Neural cell (in vitro differentiated cells): ENCODE results near the gene EHD4. TPM values are rescaled to one million over a fixed set of nuclear protein-coding genes. Genes with fewer than 3 reads are reported as not detected.

Experiments
- H2AFZ ChIP-seq: fragments of 200-600, 300-800 bp; sonication (generic), shearing (Covaris generic); 2 replicates; pipeline ENCODE4 v1.6.0; 2014; ENCODE audit warnings: low read depth, mild to moderate bottlenecking, antibody characterized with exemption, low read length, moderate library complexity
- H3F3A ChIP-seq: fragments of 200-600 bp; shearing (Covaris generic); 2 replicates; pipeline ENCODE4 v1.6.1; 2016; ENCODE audit warnings: mild to moderate bottlenecking, moderate library complexity, mixed read lengths, antibody characterized with exemption, low read length; ENCODE audit not compliant: insufficient read depth, poor library complexity, severe bottlenecking
- H3K27ac ChIP-seq: fragments of 200-600, 300-800 bp; sonication (generic), shearing (Covaris generic); 2 replicates; pipeline ENCODE4 v1.5.1; 2014; ENCODE audit warnings: mild to moderate bottlenecking, low read length, moderate library complexity
- H3K27me3 ChIP-seq: fragments of 300-800, 200-600 bp; sonication (generic), shearing (Covaris generic); 2 replicates; pipeline ENCODE4 v1.6.0; 2014; ENCODE audit warnings: mild to moderate bottlenecking, low read depth, low read length, moderate library complexity; ENCODE audit not compliant: insufficient read depth
- H3K36me3 ChIP-seq: fragments of 300-800, 200-600 bp; sonication (generic), shearing (Covaris generic); 2 replicates; pipeline ENCODE4 v1.5.1; 2014; ENCODE audit warnings: mild to moderate bottlenecking, antibody characterized with exemption, low read length, moderate library complexity; ENCODE audit not compliant: insufficient read depth
- H3K4me2 ChIP-seq: fragments of 300-800, 200-600 bp; sonication (generic), shearing (Covaris generic); 2 replicates; pipeline ENCODE4 v1.6.0; 2014; ENCODE audit warnings: mild to moderate bottlenecking, low read length
- H3K4me3 ChIP-seq: fragments of 300-800, 200-600 bp; sonication (generic), shearing (Covaris generic); 2 replicates; pipeline ENCODE4 v1.5.1; 2014; ENCODE audit warnings: mild to moderate bottlenecking, low read length, moderate library complexity
- H3K79me2 ChIP-seq: fragments of 200-600 bp; shearing (Covaris generic); replicated peaks from 2 replicates; pipeline ENCODE4 v1.6.0; 2014; ENCODE audit warnings: mild to moderate bottlenecking, low read length, moderate library complexity; ENCODE audit not compliant: insufficient read depth
- H3K9ac ChIP-seq: fragments of 300-800, 200-600 bp; sonication (generic), shearing (Covaris generic); 2 replicates; pipeline ENCODE4 v1.6.1; 2016; ENCODE audit warnings: mild to moderate bottlenecking, low read length, mixed read lengths
- H3K9me2 ChIP-seq: fragments of 200-600 bp; shearing (Covaris generic); 2 replicates; pipeline ENCODE4 v1.6.1; 2016; ENCODE audit warnings: mild to moderate bottlenecking, low read length, mixed read lengths; ENCODE audit not compliant: insufficient read depth
- H3K9me3 ChIP-seq: fragments of 200-600, 300-800 bp; sonication (generic), shearing (Covaris generic); 2 replicates; pipeline ENCODE4 v1.6.1; 2016; ENCODE audit warnings: mild to moderate bottlenecking, mixed run types, low read length, moderate library complexity, mixed read lengths
- H4K20me1 ChIP-seq: fragments of 200-600 bp; shearing (Covaris generic); 2 replicates; pipeline ENCODE4 v1.6.1; 2016; ENCODE audit warnings: mild to moderate bottlenecking, mixed run types; ENCODE audit not compliant: insufficient read depth
- CTCF ChIP-seq: fragments of 450-650 bp; IDR thresholded peaks from 2 replicates; pipeline ENCODE4 v1.5.1; 2014; ENCODE audit warnings: antibody characterized with exemption, mild to moderate bottlenecking, moderate library complexity; ENCODE audit not compliant: poor library complexity, severe bottlenecking
- EP300 ChIP-seq: fragments of 450-650 bp; conservative IDR thresholded peaks from 2 replicates; pipeline ENCODE4 v1.6.1; 2014; ENCODE audit warnings: antibody characterized with exemption, mild to moderate bottlenecking, moderate library complexity; ENCODE audit not compliant: poor library complexity, severe bottlenecking
- EZH2 ChIP-seq: fragments of 200-600, 300-800 bp; shearing (Covaris generic), sonication (generic); IDR thresholded peaks from 2 replicates; pipeline ENCODE4 v1.6.1; 2014; ENCODE audit warnings: antibody characterized with exemption, low read length, borderline replicate concordance, mild to moderate bottlenecking; ENCODE audit not compliant: insufficient read depth, poor library complexity, severe bottlenecking
- MXI1 ChIP-seq: fragments of 450-650 bp; conservative IDR thresholded peaks from 2 replicates; pipeline ENCODE4 v1.6.1; 2014; ENCODE audit warnings: antibody characterized with exemption, mild to moderate bottlenecking; ENCODE audit not compliant: poor library complexity, severe bottlenecking
- POLR2AphosphoS5 ChIP-seq: IDR thresholded peaks from 2 replicates; pipeline ENCODE4 v1.6.1; 2012
- RAD21 ChIP-seq: fragments of 450-650 bp; conservative IDR thresholded peaks from 2 replicates; pipeline ENCODE4 v1.6.1; 2014; ENCODE audit warnings: antibody characterized with exemption, mild to moderate bottlenecking, moderate library complexity
- SMC3 ChIP-seq: fragments of 450-650 bp; conservative IDR thresholded peaks from 2 replicates; pipeline ENCODE4 v1.6.1; 2014; ENCODE audit warnings: antibody characterized with exemption, mild to moderate bottlenecking, moderate library complexity; ENCODE audit not compliant: poor library complexity
- TAF1 ChIP-seq: IDR thresholded peaks from 2 replicates; pipeline ENCODE4 v1.6.1; 2012; ENCODE audit warnings: low read depth
- polyA plus RNA-seq: library from polyadenylated mRNA; depleted of rRNA; stranded (reverse); fragments of >200 nt; gene quantifications from 2 replicates; pipeline ENCODE4 v1.2.3, GENCODE V29; 2014
- TF ChIP-seq, protein P1 (sequence below): IDR thresholded peaks from 2 replicates; pipeline ENCODE4 v1.6.1; 2012; ENCODE audit warnings: borderline replicate concordance

Gene EHD4
- polyA plus RNA-seq, 1 donor from 2014 or later = 0.09 TPM

GRCh38 chr15:41885321-41885720 lies 87.0 kb downstream of the EHD4 start:
- H3K36me3 ChIP-seq = no peaks in the 10 kb centered on the region
- no peak overlapping the region for H3K9ac ChIP-seq
- H3K27me3 ChIP-seq = peaks cover 26% of the 10 kb centered on the region
- H2AFZ ChIP-seq = no peak overlapping the region
- H3F3A ChIP-seq = no peaks in the 10 kb centered on the region
- no peaks in the 10 kb centered on the region for H3K79me2 ChIP-seq
- no peaks in the 10 kb centered on the region for H3K9me3 ChIP-seq
- TF ChIP-seq TAF1 = no peak
- no peak for TF ChIP-seq RAD21
- no peak for TF ChIP-seq MXI1
- no peak for TF ChIP-seq CTCF
- TF ChIP-seq EP300 = no peak
- TF ChIP-seq, protein P1, sequence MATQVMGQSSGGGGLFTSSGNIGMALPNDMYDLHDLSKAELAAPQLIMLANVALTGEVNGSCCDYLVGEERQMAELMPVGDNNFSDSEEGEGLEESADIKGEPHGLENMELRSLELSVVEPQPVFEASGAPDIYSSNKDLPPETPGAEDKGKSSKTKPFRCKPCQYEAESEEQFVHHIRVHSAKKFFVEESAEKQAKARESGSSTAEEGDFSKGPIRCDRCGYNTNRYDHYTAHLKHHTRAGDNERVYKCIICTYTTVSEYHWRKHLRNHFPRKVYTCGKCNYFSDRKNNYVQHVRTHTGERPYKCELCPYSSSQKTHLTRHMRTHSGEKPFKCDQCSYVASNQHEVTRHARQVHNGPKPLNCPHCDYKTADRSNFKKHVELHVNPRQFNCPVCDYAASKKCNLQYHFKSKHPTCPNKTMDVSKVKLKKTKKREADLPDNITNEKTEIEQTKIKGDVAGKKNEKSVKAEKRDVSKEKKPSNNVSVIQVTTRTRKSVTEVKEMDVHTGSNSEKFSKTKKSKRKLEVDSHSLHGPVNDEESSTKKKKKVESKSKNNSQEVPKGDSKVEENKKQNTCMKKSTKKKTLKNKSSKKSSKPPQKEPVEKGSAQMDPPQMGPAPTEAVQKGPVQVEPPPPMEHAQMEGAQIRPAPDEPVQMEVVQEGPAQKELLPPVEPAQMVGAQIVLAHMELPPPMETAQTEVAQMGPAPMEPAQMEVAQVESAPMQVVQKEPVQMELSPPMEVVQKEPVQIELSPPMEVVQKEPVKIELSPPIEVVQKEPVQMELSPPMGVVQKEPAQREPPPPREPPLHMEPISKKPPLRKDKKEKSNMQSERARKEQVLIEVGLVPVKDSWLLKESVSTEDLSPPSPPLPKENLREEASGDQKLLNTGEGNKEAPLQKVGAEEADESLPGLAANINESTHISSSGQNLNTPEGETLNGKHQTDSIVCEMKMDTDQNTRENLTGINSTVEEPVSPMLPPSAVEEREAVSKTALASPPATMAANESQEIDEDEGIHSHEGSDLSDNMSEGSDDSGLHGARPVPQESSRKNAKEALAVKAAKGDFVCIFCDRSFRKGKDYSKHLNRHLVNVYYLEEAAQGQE = no peak
- TF ChIP-seq POLR2AphosphoS5 = no peak
- TF ChIP-seq SMC3 = no peak
- no peak for TF ChIP-seq EZH2
- H3K4me3 ChIP-seq = no peak overlapping the region
- H4K20me1 ChIP-seq = no peaks in the 10 kb centered on the region
- H3K4me2 ChIP-seq = no peak overlapping the region
- no peak overlapping the region for H3K27ac ChIP-seq
- no peaks in the 10 kb centered on the region for H3K9me2 ChIP-seq

DNA sequence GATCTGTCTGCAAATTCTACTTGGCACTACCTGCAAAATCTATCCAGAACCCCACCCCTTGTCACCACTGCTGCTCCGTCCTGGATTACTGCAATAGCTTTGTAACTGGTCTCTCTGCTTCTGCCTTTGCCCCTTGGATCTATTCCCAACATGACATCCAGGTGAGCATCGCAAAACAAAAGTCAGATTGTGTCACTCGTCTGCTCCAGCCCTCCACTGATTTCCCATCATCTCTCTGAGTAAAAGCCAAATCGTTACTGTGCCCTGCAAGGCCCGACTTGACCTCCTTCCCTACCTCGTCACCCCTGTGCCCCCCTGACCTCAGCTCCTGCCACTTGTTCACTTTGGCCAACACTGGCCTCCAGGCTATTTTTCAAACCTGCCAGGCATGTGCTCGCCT lies 87.9 kb downstream of the EHD4 start:
- no peaks in the 10 kb centered on the region for H3K9me2 ChIP-seq
- no peaks in the 10 kb centered on the region for H3K79me2 ChIP-seq
- no peaks in the 10 kb centered on the region for H3F3A ChIP-seq
- H3K27me3 ChIP-seq = peaks cover 27% of the 10 kb centered on the region
- no peaks in the 10 kb centered on the region for H4K20me1 ChIP-seq
- H3K9ac ChIP-seq = no peak overlapping the region
- TF ChIP-seq, protein P1 = no peak
- TF ChIP-seq MXI1 = no peak
- TF ChIP-seq CTCF = no peak
- TF ChIP-seq SMC3 = no peak
- TF ChIP-seq EP300 = no peak
- TF ChIP-seq POLR2AphosphoS5 = no peak
- no peak for TF ChIP-seq RAD21
- no peak for TF ChIP-seq TAF1
- no peak for TF ChIP-seq EZH2
- no peak overlapping the region for H3K4me3 ChIP-seq
- H3K9me3 ChIP-seq = no peaks in the 10 kb centered on the region
- no peak overlapping the region for H3K27ac ChIP-seq
- H2AFZ ChIP-seq = no peak overlapping the region
- H3K4me2 ChIP-seq = no peak overlapping the region
- H3K36me3 ChIP-seq = no peaks in the 10 kb centered on the region
